ENCODE results near the gene GNAI1.

The GNAI1 gene

GRCh38 chr7:80232979-80233724, 98.5 kb downstream of the GNAI1 start:
- intact Hi-C loops (cut with DNase I; ENCODE audit: low total_unique reads), result no loop called here
- no peaks in the 10 kb centered on the region for H3K9me3 ChIP-seq
- H3K4me3 ChIP-seq, result no peak overlapping the region
- H3K4me1 ChIP-seq, result no peaks in the 10 kb centered on the region
- H3K27ac ChIP-seq, result no peak overlapping the region
- H3K27me3 ChIP-seq, result no peaks in the 10 kb centered on the region
- no peak for DNase-seq
- TF ChIP-seq, protein P1, sequence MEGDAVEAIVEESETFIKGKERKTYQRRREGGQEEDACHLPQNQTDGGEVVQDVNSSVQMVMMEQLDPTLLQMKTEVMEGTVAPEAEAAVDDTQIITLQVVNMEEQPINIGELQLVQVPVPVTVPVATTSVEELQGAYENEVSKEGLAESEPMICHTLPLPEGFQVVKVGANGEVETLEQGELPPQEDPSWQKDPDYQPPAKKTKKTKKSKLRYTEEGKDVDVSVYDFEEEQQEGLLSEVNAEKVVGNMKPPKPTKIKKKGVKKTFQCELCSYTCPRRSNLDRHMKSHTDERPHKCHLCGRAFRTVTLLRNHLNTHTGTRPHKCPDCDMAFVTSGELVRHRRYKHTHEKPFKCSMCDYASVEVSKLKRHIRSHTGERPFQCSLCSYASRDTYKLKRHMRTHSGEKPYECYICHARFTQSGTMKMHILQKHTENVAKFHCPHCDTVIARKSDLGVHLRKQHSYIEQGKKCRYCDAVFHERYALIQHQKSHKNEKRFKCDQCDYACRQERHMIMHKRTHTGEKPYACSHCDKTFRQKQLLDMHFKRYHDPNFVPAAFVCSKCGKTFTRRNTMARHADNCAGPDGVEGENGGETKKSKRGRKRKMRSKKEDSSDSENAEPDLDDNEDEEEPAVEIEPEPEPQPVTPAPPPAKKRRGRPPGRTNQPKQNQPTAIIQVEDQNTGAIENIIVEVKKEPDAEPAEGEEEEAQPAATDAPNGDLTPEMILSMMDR (IDR thresholded peaks at IDR 0.05), result no peak
- no peaks in the 10 kb centered on the region for H3K36me3 ChIP-seq

- Histone ChIP-seq H3K27me3 (no peaks in the 10 kb centered on the region), H3K4me1 (no peaks in the 10 kb centered on the region), H3K9me3 (no peaks in the 10 kb centered on the region), H3K4me3 (no peak overlapping the region), H3K36me3 (no peaks in the 10 kb centered on the region), H3K27ac (no peak overlapping the region)
- intact Hi-C loops (cut with DNase I; ENCODE audit: low total_unique reads), result no loop called here
- TF ChIP-seq, protein P1 (IDR thresholded peaks at IDR 0.05), result no peak
- no peak for DNase-seq
Observed at GRCh38 chr7:80235334-80235733, 100.7 kb downstream of the GNAI1 start.

DNA sequence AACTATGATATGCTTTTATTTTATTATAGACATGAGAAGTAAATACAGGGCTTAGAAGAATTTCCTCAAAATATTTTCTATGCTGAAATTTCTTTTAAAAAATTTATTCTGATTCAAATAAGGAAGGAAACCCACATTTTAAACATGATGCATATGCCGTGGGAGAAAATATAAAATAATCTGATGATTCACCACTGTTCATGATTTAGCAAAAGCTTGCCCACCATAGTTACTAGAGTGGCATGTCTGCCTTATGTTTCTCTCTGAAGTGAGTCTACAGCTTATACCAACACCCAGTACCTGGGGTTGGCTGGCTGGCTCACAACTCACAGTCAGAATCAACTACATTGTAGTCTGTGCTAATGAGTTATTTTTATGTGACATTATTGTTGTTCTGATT, 102.0 kb downstream of the GNAI1 start:
- Histone ChIP-seq H3K27ac (no peak overlapping the region), H3K4me3 (no peak overlapping the region), H3K4me1 (no peaks in the 10 kb centered on the region), H3K36me3 (no peaks in the 10 kb centered on the region), H3K27me3 (no peaks in the 10 kb centered on the region), H3K9me3 (no peaks in the 10 kb centered on the region)
- intact Hi-C loops (cut with DNase I; ENCODE audit: low total_unique reads), result no loop called here
- no peak for DNase-seq
- TF ChIP-seq, protein P1 (IDR thresholded peaks at IDR 0.05), result no peak

DNA sequence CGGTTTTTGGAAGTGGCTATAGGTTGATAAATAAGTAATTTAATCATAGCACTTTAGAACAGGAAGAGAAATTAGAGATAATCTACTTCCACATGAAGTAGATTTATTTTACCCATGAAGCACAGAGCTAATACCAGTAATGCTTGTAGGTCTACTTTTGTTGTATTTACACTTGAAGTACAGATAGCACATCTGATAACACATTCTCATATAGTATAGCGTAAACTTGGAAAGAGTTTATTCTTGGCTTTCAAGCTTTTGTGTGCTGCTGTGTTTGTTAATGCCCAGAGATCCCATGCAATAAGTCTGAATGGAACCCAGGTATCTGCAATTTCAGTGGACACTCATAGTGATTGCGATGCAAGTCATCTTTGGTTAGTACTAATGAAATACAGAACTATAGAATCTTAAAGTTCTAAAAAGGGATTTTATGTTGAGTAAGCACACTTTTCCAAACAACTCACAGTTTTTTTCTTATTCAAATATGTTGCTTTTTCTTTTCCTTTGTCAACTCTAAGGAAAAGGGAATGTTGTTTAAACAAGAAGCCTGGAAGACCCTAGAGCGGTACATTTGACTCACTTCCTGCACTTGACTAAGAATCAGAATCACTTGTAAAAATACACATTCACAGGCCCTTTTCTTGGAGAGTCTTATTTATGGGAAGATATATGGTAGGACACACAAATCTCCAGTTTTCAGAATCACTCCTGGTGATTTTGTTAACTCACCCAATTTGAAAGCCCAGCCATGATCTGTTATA, 105.8 kb downstream of the GNAI1 start:
- TF ChIP-seq, protein P1 (IDR thresholded peaks at IDR 0.05), result no peak
- H3K27ac ChIP-seq, result no peak overlapping the region

DNA sequence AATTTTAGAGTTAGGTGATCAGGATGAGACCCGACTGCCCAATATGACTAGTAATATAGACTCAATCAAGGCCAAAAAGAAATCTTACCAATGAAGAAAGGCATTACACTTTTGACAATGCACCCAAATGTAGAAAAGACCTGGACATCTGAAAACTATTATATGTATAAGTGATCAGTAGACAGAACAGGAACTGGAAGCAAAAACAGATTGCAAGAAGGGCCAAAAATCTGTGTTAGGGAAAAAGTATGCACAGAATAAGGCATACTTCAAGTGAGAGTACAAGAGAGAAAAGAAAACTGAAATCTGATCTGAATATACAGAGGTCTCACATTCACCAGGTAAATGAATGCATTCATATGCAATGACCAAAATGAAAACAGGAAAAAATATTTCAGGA, 107.0 kb downstream of the GNAI1 start:
- DNase-seq, result no peak
- TF ChIP-seq, protein P1 (IDR thresholded peaks at IDR 0.05), result no peak
- no peak overlapping the region for H3K4me3 ChIP-seq
- no peaks in the 10 kb centered on the region for H3K9me3 ChIP-seq
- H3K4me1 ChIP-seq, result peaks cover 0 to 15% (median 0%) of the 10 kb centered on the region in 4 donors
- no peak overlapping the region for H3K27ac ChIP-seq
- H3K27me3 ChIP-seq, result no peaks in the 10 kb centered on the region
- intact Hi-C loops (cut with DNase I; ENCODE audit: low total_unique reads), result no loop called here
- H3K36me3 ChIP-seq, result no peaks in the 10 kb centered on the region

More for the DNA sequence above, 105.8 kb downstream of the GNAI1 start:
- H3K36me3 ChIP-seq, result no peaks in the 10 kb centered on the region
- H3K9me3 ChIP-seq, result no peaks in the 10 kb centered on the region
- intact Hi-C loops (cut with DNase I; ENCODE audit: low total_unique reads), result no loop called here
- H3K4me3 ChIP-seq, result no peak overlapping the region
- no peaks in the 10 kb centered on the region for H3K27me3 ChIP-seq
- DNase-seq, result no peak
- peaks cover 0 to 15% (median 0%) of the 10 kb centered on the region in 4 donors for H3K4me1 ChIP-seq

All from tibial artery (tissue), 4 donors.